Globus pallidus (tissue), 1 donor: ENCODE data around the gene SH3GL1.
"Not testable (repeated sequence)": the region's sequence is repeated elsewhere in the genome, so short reads cannot be mapped to it uniquely, and the experiment has no call there.

Experiments used
- DNase-seq: peaks from one replicate; pipeline ENCODE4 v3.0.0-alpha.2; 2015; ENCODE audit warnings: low spot score

The SH3GL1 gene

DNA sequence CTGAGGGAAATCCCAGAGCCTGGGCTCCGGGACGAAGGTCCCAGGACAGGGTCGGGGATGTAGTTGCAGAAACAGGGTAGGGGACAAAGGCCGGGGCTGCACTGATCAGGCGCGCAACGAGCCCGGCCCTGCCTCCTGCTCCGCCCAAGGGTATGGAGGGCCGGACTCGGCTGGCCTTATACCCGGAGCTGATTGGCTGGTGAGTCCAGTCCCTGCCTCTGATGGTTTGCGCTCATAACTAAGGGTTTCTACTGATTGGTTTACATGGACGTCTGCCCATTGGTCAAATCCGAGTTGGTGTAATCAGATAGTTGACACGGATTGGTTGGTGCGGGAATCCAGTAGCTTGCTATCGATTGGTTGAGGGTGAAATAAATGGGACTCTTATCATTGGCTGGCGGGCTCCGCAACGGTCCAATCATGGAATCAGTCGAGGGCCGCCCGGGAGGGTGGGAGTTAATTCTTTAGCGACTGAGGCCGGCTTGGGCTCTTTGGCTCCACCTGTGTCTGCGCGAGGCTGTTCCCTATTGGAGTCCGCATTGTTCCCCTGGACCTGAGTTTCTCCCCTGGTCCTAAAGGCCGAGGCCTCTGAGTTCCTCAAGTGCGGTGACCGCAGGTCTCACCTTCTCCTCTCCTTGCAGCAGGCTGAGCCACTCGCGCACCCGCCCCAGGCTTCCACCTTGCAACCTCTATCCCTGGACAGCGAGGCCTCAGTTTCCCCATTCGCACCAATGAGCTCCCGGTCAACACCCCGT is 57.6 kb downstream of the SH3GL1 start:
- peak; percentile 100 for DNase-seq

- no peak for DNase-seq
Observed at GRCh38 chr19:4342314-4342614, 58.1 kb downstream of the SH3GL1 start.

DNA sequence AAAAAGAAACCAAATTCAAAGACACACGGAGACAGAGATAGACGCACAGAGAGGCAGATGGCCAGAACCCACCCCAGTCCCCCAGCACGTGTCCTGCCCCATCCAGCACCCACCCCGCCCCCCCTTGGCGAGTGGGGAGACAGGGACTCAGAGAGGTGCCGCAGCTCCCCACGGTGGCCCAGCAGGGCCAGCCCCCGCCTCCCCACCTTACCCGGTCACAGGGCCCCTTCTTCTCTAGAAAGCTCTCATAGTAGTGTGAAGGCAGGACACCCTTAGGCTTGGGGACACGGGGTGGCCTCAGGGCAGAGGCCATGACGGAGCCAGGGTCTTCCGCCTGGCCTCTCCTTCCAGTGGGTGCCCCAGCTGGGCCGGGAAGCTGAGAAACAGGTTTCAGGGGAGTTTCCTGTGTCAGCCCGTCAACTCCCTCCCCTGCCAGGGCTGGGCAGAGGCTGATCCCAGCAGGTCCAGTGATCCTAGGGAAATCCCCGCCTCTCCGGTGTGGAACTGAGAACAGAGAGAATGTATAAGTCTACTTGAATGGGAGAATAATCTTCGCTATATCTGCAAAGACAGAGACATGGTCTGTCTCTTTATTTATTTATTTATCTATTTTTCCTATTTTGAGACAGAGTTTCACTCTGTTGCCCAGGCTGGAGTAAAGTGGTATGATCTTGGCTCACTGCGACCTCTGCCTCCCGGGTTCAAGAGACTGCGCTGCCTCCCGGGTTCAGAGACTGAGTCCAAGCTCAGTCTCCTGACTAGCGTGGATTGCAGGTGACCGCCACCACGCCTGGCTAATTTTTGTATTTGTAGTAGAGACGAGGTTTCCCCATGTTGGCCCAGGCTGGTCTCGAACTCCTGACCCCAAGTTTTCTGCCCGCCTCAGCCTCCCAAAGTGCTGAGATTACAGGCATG is 61.6 kb downstream of the SH3GL1 start, which contains the start of gene STAP2:
Gene STAP2 (minus strand): TSS at position 387 of the 915 bp plus-strand sequence. CDS start 74 bp downstream, at position 313.
- DNase-seq = no peak

DNA sequence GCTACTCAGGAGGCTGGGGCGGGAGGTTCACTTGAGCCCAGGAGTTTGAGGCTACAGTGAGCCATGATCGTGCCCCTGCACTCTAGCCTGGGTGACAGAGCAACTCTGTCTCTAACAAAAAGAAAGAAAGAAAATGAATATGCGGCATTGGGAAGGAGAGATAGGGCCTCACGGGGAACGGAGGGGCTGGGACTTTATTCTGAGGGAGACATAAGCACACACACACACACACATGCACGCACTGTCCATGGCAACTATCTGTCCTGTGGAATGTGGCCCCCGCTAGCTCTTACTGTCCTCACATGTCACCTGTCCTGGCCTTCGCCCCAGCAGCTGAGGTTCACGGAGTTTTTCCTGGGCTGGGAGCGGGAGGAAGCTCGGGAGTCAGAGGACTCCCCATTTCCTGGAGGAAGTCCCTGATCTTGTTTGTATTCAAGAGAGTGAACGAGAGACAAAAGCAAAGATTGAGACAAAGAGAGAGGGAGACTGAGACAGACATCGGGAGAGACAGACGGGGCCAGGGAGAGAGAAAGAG is 62.4 kb downstream of the SH3GL1 start:
- no peak for DNase-seq

DNA sequence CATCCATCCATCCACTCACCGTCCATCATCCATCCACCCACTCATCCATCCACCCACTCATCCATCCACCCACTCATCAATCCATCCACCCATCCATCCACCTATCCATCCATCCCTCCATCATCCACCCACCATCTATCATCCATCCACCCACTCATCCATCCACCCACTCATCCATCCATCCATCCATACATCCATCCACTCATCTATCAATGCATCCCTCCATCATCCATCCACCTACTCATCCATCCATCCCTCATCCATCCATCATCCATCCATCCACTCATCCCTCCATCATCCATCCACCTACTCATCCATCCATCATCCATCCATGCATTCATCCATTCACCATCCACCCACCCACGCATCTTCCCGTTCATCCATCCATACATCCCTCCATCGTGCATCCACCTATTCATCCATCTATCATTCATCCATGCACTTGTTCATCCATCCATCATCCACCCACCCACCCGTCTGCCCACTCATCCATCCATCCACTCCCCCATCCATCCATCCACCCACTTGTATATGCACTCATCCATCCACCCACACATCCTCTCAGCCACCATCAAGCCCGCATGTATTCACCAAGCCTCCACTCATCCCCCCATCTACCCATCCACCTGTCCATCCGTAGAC is 65.3 kb downstream of the SH3GL1 start:
- DNase-seq = no peak

DNA sequence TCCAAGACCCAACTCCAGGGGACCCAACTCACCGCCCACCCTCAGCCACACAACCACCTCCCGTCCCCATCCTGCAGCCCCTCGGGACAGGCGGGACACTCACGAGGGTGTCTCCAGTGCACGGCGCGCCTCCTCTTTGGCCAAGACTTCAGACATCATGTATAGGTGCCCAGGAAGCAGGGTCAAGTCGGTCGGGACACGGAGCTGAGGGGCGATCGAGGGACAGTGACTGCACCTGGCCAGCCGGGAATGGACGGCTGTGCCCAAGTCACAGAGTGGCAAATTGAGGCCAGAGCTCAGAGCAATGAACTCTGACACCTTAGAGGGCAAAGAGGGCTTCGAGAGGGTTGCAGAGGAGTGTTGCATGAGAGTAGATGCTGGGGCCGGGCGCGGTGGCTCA is 70.5 kb downstream of the SH3GL1 start:
- DNase-seq = no peak

DNA sequence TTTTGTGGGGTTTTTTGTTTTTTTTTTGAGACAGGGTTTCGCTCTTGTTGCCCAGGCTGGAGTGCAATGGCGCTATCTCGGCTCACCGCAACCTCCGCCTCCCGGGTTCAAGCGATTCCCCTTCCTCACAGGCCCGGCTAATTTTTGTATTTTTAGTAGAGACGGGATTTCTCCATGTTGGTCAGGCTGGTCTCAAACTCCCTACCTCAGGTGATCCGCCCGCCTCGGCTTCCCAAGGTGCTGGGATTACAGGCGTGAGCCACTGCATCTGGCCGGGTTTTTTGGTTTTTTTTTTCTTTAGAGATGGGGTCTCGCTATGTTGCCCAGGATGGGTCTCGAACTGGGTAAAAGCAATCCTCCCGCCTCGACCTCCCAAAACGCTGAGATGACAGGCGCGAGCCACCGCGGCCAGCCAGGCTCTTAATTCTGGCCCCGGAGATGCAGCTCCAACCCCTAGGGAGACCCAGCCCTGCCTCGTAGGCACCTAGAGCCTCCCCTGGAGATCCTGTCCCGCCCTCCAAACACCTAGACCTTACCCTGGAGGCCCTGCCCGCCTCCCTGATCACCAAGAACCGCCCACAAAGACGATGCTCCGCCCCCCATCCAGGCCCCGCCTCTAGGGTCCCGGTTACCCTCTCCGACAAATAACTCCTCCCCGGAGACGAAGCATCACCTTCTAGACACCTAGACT is 71.2 kb downstream of the SH3GL1 start:
- DNase-seq = not testable (repeated sequence)

- DNase-seq = peak; percentile 85
Observed at GRCh38 chr19:4328243-4328990, 71.9 kb downstream of the SH3GL1 start.

DNA sequence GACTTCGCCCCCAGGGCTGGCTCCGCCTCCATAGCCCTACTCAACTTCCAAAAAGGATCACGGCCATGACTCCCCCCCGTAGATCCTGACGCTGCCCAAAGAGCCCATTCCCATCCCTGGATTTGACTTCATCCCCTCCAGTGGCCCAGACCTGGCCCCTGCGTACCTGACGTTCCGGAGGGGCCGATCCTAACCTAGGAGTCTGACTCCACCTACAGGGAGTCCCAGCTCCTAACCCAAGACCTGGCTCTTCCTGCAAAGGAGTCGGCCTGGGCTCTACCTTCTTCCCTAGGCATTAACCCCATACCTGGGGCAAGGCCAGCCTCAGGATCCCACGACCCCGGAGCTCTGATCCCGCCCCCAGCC is 72.5 kb downstream of the SH3GL1 start:
- no peak for DNase-seq

DNA sequence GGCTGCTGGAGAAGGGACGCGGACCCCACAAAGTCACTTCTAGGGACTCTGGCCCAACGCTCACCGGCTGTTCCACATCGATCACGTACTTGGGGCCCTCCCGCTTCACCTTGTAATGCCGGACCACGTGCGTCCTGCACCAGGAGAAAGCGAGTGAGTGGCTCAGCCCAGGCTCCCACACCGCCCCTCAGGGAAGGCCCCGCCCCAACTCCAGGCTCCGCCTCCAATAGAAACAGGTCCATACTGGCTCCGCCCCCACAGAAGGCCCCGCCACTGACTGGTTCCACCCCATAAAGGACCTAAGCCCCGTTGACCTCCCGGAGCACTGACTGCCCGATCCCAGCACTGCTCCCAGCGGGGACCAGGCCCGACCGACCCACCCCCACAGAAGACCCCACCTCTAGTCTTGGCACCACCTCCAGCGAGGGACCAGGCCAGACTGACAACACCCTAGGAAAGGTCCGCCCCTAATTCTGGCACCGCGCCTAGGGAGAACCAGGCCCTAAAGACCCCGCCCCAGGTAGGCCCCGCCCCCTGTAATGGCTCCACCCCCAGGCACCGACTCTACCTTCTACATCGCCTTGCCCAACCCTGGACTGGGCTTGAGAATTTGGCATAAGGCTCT is 73.0 kb downstream of the SH3GL1 start:
- peak; percentile 12 for DNase-seq

GRCh38 chr19:4326837-4327251 is 73.5 kb downstream of the SH3GL1 start:
- no peak for DNase-seq

DNA sequence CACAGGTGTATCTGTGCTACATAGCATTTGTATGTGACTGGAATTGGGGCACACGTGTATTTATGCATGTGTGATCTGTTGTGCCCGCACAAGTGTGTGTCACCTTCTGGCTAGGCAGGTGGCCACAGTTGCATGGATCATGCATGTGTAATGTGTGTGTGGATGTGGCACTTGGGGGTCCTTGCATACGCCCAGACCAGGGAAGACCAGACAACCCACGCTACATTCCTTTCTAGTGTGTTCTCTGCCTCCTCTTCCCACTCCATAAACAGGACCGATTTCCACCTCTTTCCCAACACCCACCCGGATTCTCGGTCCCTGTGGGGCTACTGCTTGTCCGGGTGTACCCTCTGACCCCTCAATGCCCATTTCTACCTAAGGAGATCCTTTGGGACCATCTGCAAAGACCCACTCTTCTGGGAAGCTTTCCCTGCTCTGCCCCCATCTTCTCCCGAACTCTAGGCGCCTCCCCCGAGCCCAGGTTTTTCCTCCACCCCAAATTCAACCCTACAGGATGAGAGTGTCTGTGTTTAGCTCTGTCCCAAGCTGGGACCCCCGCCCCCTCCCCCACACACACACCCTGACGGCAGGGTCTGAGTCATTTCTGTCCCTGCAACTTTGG is 74.0 kb downstream of the SH3GL1 start:
- DNase-seq = no peak

GRCh38 chr19:4324228-4324627 is 76.1 kb downstream of the SH3GL1 start:
- no peak for DNase-seq

DNA sequence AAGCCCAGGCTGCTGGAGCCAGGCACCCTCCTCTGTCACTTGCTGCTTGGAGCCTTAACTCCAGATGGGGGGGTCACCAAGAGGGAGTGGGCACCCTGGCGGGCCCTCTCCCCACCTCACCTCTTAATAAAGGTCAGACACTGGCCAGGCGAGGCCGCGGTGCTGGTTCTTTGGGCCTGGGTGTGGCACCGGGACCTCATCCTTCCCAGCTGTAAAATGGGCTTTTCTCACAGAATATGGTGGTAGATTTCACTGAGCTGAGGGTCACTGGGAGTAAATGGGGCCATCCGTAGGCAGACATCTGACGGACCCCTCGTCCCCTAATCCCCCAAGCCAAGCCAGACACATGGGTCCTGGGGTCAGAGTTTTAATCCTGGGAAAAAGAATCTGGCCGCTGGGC is 76.7 kb downstream of the SH3GL1 start:
- no peak for DNase-seq

DNA sequence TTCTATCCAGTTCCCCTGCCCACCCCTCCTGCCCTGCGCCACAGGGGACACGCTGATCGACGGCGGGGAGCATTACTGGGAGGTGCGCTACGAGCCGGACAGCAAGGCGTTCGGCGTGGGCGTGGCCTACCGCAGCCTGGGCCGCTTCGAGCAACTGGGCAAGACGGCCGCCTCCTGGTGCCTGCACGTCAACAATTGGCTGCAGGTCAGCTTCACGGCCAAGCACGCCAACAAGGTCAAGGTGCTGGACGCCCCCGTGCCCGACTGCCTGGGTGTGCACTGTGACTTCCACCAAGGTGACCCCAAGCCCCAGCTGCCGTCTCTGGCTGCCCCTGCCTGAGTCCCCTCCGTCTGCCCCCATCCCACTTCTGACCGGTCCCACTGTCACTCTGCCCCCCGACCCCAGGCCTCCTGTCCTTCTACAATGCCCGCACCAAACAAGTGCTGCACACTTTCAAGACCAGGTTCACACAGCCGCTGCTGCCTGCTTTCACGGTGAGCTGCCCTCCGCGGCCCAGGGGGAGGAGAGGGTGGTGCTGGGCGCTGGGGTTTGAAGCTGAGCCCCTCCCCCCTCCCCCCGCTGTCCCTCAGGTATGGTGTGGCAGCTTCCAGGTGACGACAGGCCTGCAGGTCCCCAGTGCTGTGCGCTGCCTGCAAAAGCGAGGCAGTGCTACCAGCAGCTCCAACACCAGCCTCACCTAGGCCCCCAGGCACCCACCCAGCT is 77.2 kb downstream of the SH3GL1 start:
- no peak for DNase-seq

GRCh38 chr19:4320419-4320818 is 79.9 kb downstream of the SH3GL1 start:
- no peak for DNase-seq

DNA sequence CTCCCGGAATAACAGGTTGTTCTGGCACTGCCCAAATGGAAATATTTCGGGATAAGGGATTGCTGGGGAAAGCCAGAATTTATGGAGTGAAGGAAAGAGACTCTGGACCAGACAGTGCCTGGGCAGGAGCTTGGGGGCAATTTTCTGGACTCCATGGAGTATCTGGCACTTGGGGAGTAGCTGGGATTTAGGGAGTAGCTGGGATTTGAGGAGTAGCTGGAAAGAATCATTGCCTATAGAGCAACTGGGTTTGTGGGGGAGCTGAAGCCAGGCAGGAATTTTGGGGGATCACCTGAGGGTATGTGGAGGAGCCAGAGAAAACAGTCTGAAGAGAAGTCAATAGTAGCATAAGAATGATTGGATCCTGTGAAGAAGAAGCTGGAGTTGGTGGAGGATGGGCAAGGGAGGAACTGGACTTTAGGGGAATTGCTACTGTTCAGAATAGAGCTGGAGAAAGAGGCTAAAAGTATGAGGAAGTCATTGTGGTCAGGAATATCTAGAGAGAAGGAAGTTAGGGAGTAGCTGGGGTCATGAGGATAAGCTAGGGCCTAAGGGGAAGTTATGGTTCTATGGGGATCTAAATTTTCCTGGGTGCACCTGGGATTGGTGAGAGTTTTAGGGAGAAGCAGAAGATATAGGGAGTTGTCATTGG is 81.2 kb downstream of the SH3GL1 start:
- DNase-seq = no peak

- DNase-seq = no peak
Observed at GRCh38 chr19:4318460-4318859, 81.9 kb downstream of the SH3GL1 start.

- DNase-seq = no peak
Observed at GRCh38 chr19:4316956-4317355, 83.4 kb downstream of the SH3GL1 start.
